Left lobe of liver (tissue), 2 donors: ENCODE measurements around the gene EMC9. TPM values are rescaled to one million over a fixed set of nuclear protein-coding genes. Genes with fewer than 3 reads are reported as not detected.
A peak's percentile ranks its signal among the peaks of the same experiment; 100 is the strongest.
"Not testable (repeated sequence)": the region's sequence is repeated elsewhere in the genome, so short reads cannot be mapped to it uniquely, and the experiment has no call there.

Experiments
- ATAC-seq: fragments of 200-7000 bp; cut with Tn5 transposase; one replicate; pipeline ENCODE4 v1.9.1; 2020; ENCODE audit warnings: mild to moderate bottlenecking, moderate library complexity
- DNase-seq: peaks from one replicate; pipeline ENCODE4 v3.0.0-alpha.2; 2020; ENCODE audit warnings: low spot score
- total RNA-seq: library from RNA; stranded (reverse); gene quantifications from one replicate; pipeline ENCODE4 v1.2.1, GENCODE V29; 2021
- donor health status: DM: no; HTN: no; CAD: no; lungs with moderate emphysema.
- donor health status: DM: no; HTN: yes; CAD: no.

Gene EMC9
- total RNA-seq, 1 donor from 2014 or later, result 24.2 TPM

GRCh38 chr14:24113379-24113800 is 28.0 kb downstream of the EMC9 start:
- no peak for DNase-seq
- no peak for ATAC-seq

- DNase-seq (no peak), ATAC-seq (no peak)
These were observed 30.9 kb downstream of the EMC9 start for GRCh38 chr14:24110523-24110922.

GRCh38 chr14:24110060-24110459 is 31.3 kb downstream of the EMC9 start:
- ATAC-seq, result no peak
- no peak for DNase-seq

- no peak for ATAC-seq
These were observed 33.0 kb downstream of the EMC9 start for GRCh38 chr14:24108336-24108874.

GRCh38 chr14:24106672-24107271 is 34.6 kb downstream of the EMC9 start:
- DNase-seq, result no peak
- no peak for ATAC-seq

More at GRCh38 chr14:24108336-24108874, 33.0 kb downstream of the EMC9 start:
- no peak for DNase-seq

GRCh38 chr14:24105609-24106239 is 35.7 kb downstream of the EMC9 start:
- not testable (repeated sequence) for DNase-seq
- ATAC-seq, result peak; percentile 7

- no peak for DNase-seq
- ATAC-seq, result no peak
These were observed 37.9 kb downstream of the EMC9 start for GRCh38 chr14:24103451-24103850.

- ATAC-seq, result no peak
- no peak for DNase-seq
These were observed 38.9 kb downstream of the EMC9 start for GRCh38 chr14:24102357-24103048.

- ATAC-seq (peak; percentile 5), DNase-seq (no peak)
These were observed 40.4 kb downstream of the EMC9 start for GRCh38 chr14:24100982-24101494.

GRCh38 chr14:24100197-24100981 is 41.0 kb downstream of the EMC9 start:
- no peak for DNase-seq
- ATAC-seq, result no peak

GRCh38 chr14:24098927-24099813 is 42.2 kb downstream of the EMC9 start:
- ATAC-seq, result peak; percentile 36

GRCh38 chr14:24098229-24098926 is 43.0 kb downstream of the EMC9 start:
- DNase-seq (no peak), ATAC-seq (no peak)

More at GRCh38 chr14:24098927-24099813, 42.2 kb downstream of the EMC9 start:
- peak; percentile 73 for DNase-seq

- no peak for ATAC-seq
- no peak for DNase-seq
These were observed 44.7 kb downstream of the EMC9 start for GRCh38 chr14:24096545-24097181.

- ATAC-seq (peak; percentile 55), DNase-seq (peak; percentile 97)
These were observed 45.9 kb downstream of the EMC9 start for GRCh38 chr14:24095271-24096068.

GRCh38 chr14:24094841-24095270 is 46.5 kb downstream of the EMC9 start:
- ATAC-seq, result no peak

GRCh38 chr14:24093901-24094840 is 47.2 kb downstream of the EMC9 start, which contains the start of gene PCK2:
TSS of gene PCK2 (plus strand) at chr14:24094311. CDS start at chr14:24094406, 95 bp downstream.
- ATAC-seq (peak; percentile 82), DNase-seq (peak; percentile 99)

More at GRCh38 chr14:24094841-24095270, 46.5 kb downstream of the EMC9 start:
- no peak for DNase-seq
